ENCODE measurements around the gene GAL3ST3. TPM values are rescaled to one million over a fixed set of nuclear protein-coding genes. Genes with fewer than 3 reads are reported as not detected.

The GAL3ST3 gene
- total and polyA plus RNA-seq, 2 of the 8 experiments (the other 6 are each of a cell fraction or from before 2014, with no cell fraction given) = 21.1 to 21.4 TPM

GRCh38 chr11:66056501-66056900 lies 7.5 kb upstream of the GAL3ST3 start (continued):
- TF ChIP-seq RNF2 (IDR thresholded peaks at IDR 0.05; ENCODE audit: borderline replicate concordance, low read depth, low read length, missing control alignments, poor library complexity, severe bottlenecking) = no peak
- TF ChIP-seq ASH2L (IDR thresholded peaks at IDR 0.05; ENCODE audit: low read length) = no peak
- TF ChIP-seq USF2 (IDR thresholded peaks at IDR 0.05; ENCODE audit: low read length) = no peak
- no peak for TF ChIP-seq CBX8 (IDR thresholded peaks at IDR 0.05; ENCODE audit: borderline replicate concordance, low read depth, low read length)
- TF ChIP-seq E2F6 (IDR thresholded peaks at IDR 0.05) = no peak
- no peak for TF ChIP-seq MAX (IDR thresholded peaks at IDR 0.05)
- no peak for TF ChIP-seq RBBP5 (IDR thresholded peaks at IDR 0.05; ENCODE audit: borderline replicate concordance, low read depth, low read length)
- no peak for TF ChIP-seq POLR2A (IDR thresholded peaks at IDR 0.05; ENCODE audit: control extremely low read depth in 1 of 2, low read depth in 2 of 2, low read length in 2 of 2)
- TF ChIP-seq POU5F1 (IDR thresholded peaks at IDR 0.05; ENCODE audit: low read depth, low read length) = no peak
- no peak for TF ChIP-seq SP4 (IDR thresholded peaks at IDR 0.05; ENCODE audit: low read length)
- TF ChIP-seq TBP (IDR thresholded peaks at IDR 0.05; ENCODE audit: low read depth, low read length) = no peak

Data from H1 (cell line).